Measurements from ENCODE around the gene ATP2B2.

ATP2B2 gene

GRCh38 chr3:10289787-10290355, 215.5 kb downstream of the ATP2B2 start:
- no peak for DNase-seq

- DNase-seq = no peak
These were observed 216.3 kb downstream of the ATP2B2 start for GRCh38 chr3:10289077-10289476.

- no peak for DNase-seq
These were observed 216.8 kb downstream of the ATP2B2 start for GRCh38 chr3:10288575-10288960.

- no peak for DNase-seq
These were observed 217.3 kb downstream of the ATP2B2 start for GRCh38 chr3:10287936-10288574.

GRCh38 chr3:10286596-10287295, 218.6 kb downstream of the ATP2B2 start:
- peak; percentile 59 for DNase-seq

GRCh38 chr3:10286133-10286524, 219.3 kb downstream of the ATP2B2 start:
- DNase-seq = no peak

GRCh38 chr3:10285272-10286132, 219.9 kb downstream of the ATP2B2 start:
- no peak for DNase-seq

GRCh38 chr3:10284496-10284895, 220.9 kb downstream of the ATP2B2 start:
- peak; percentile 36 for DNase-seq

- DNase-seq = no peak
These were observed 221.7 kb downstream of the ATP2B2 start for GRCh38 chr3:10283638-10284037.

GRCh38 chr3:10281951-10282350, 223.4 kb downstream of the ATP2B2 start:
- DNase-seq = no peak

GRCh38 chr3:10280571-10280970, 224.8 kb downstream of the ATP2B2 start:
- DNase-seq = no peak

- peak; percentile 26 for DNase-seq
These were observed 225.2 kb downstream of the ATP2B2 start for GRCh38 chr3:10280177-10280529.

GRCh38 chr3:10279384-10280176, 225.8 kb downstream of the ATP2B2 start:
- DNase-seq = no peak

- DNase-seq = no peak
These were observed 226.9 kb downstream of the ATP2B2 start for GRCh38 chr3:10278501-10278900.

- DNase-seq = no peak
These were observed 228.2 kb downstream of the ATP2B2 start for GRCh38 chr3:10277115-10277625.

- no peak for DNase-seq
These were observed 230.8 kb downstream of the ATP2B2 start for GRCh38 chr3:10274601-10275000.

All from CD4-positive, alpha-beta T cell treated with Interleukin-6 for 4 hours (primary cell).